K562 (cell line): ENCODE data around the gene CHCHD4. TPM values are rescaled to one million over a fixed set of nuclear protein-coding genes. Genes with fewer than 3 reads are reported as not detected.

Experiments
- ATAC-seq: fragments of 200-7000 bp; cut with Tn5 transposase; 3 replicates; pipeline ENCODE4 v1.9.1; 2020; ENCODE audit warnings: moderate library complexity
- BruUV-seq: library from RNA; stranded (reverse); fragments of 400-500 nt; replicated peaks from 2 replicates; lab custom pipeline; 2021; lab: Mats Ljungman, UMichigan
- CTCF ChIA-PET: fragments of 300-600 bp; formaldehyde crosslinking; extraction: SDS; loops from one replicate; lab custom pipeline; 2021; ENCODE audit warnings: low intra/inter-chr PET ratio; lab: Yijun Ruan, JAX
- POLR2A ChIA-PET: fragments of 300-600, 350-650 bp; sonication (Branson Sonifier 250); formaldehyde crosslinking; extraction: SDS; loops from one replicate; lab custom pipeline; 2021; ENCODE audit warnings: antibody characterized with exemption, inconsistent platforms; lab: Yijun Ruan, JAX
- DNase-seq, 4 experiments: peaks; one replicate each; pipeline versions ENCODE4 v3.0.0 to v3.0.0-alpha.2; 2011 to 2018; ENCODE audit warnings: low spot score in 3 of 4, mixed read lengths in 3 of 4; ENCODE audit errors: extremely low read depth in 1 of 4
- FAIRE-seq: peaks from 2 replicates; lab custom pipeline; 2011; peaks lifted over from hg19 to GRCh38; lab: Jason Lieb, UNC
- H2AFZ ChIP-seq: 2 replicates; pipeline ENCODE4 v1.6.0; 2011; ENCODE audit warnings: low read depth, low read length, control low read depth, inconsistent platforms
- H3K27ac ChIP-seq: fragments of 200-600 bp; 3 replicates; pipeline ENCODE4 v1.8.0; 2011; ENCODE audit warnings: low read depth, mild to moderate bottlenecking, control low read depth, inconsistent platforms, low read length, moderate library complexity, mixed read lengths; ENCODE audit errors: extremely low read depth
- H3K27me3 ChIP-seq, 2 experiments: fragments of 300-600 bp in 1 of 2; 2 replicates in 1 of 2; 3 replicates in 1 of 2; pipeline versions ENCODE4 v1.6.0 to v1.8.0; 2011; ENCODE audit warnings: inconsistent platforms in 2 of 2, low read length in 2 of 2, mild to moderate bottlenecking in 1 of 2, mixed read lengths in 1 of 2, moderate library complexity in 1 of 2; ENCODE audit not compliant: control insufficient read depth in 2 of 2, insufficient read depth in 2 of 2
- H3K36me3 ChIP-seq: fragments of 300-600 bp; 3 replicates; pipeline ENCODE4 v1.8.0; 2011; ENCODE audit warnings: mild to moderate bottlenecking, low read length, inconsistent platforms; ENCODE audit not compliant: control insufficient read depth, insufficient read depth
- H3K4me1 ChIP-seq, 2 experiments: fragments of 200-600 bp in 1 of 2; replicated peaks in 1 of 2; 2 replicates in 1 of 2; 3 replicates in 1 of 2; pipeline versions ENCODE4 v1.5.1 to v1.8.0; 2011; ENCODE audit warnings: inconsistent platforms in 2 of 2, low read length in 2 of 2, mild to moderate bottlenecking in 1 of 2, mixed read lengths in 1 of 2, moderate library complexity in 1 of 2; ENCODE audit not compliant: control insufficient read depth in 2 of 2, insufficient read depth in 2 of 2
- H3K4me2 ChIP-seq: 2 replicates; pipeline ENCODE4 v1.6.1; 2011; ENCODE audit warnings: low read length, control low read depth, inconsistent platforms, mixed read lengths; ENCODE audit not compliant: insufficient read depth
- H3K4me3 ChIP-seq: fragments of 200-600 bp; sonication (generic), shearing (Covaris generic); 2 replicates; pipeline ENCODE4 v1.5.1; 2016; ENCODE audit warnings: control low read depth, inconsistent platforms
- H3K79me2 ChIP-seq: fragments of 200-600 bp; 3 replicates; pipeline ENCODE4 v1.8.0; 2011; ENCODE audit warnings: low read length, inconsistent platforms; ENCODE audit not compliant: control insufficient read depth, insufficient read depth
- H3K9ac ChIP-seq, 2 experiments: 2 replicates each; pipeline versions ENCODE4 v1.6.0 to v1.6.1; 2011; ENCODE audit warnings: low read depth in 2 of 2, low read length in 2 of 2, control low read depth in 1 of 2, inconsistent platforms in 1 of 2, mild to moderate bottlenecking in 1 of 2, mixed read lengths in 1 of 2; ENCODE audit not compliant: insufficient read depth in 1 of 2
- H3K9me1 ChIP-seq: one replicate; pipeline ENCODE4 v1.6.0; 2011; ENCODE audit warnings: inconsistent platforms, mild to moderate bottlenecking, low read length, moderate library complexity; ENCODE audit not compliant: control insufficient read depth, insufficient read depth
- H3K9me3 ChIP-seq: replicated peaks from 2 replicates; pipeline ENCODE4 v1.5.1; 2011; ENCODE audit warnings: low read depth, low read length, inconsistent platforms; ENCODE audit not compliant: control insufficient read depth, insufficient read depth
- H4K20me1 ChIP-seq: replicated peaks from 2 replicates; pipeline ENCODE4 v1.6.1; 2011; ENCODE audit warnings: low read length, inconsistent platforms, mixed read lengths; ENCODE audit not compliant: control insufficient read depth, insufficient read depth
- ARID2 ChIP-seq: fragments of 450-650 bp; IDR thresholded peaks from 2 replicates; pipeline ENCODE4 v1.6.1; 2017; ENCODE audit warnings: antibody characterized with exemption, mild to moderate bottlenecking
- DDX20 ChIP-seq: fragments of 450-650 bp; IDR thresholded peaks from 2 replicates; pipeline ENCODE4 v1.6.1; 2016; ENCODE audit warnings: missing genetic modification characterization, low read depth, mild to moderate bottlenecking, missing compliant biosample characterization, moderate library complexity
- MTA1 ChIP-seq: fragments of 450-650 bp; IDR thresholded peaks from 2 replicates; pipeline ENCODE4 v1.6.1; 2017; ENCODE audit warnings: borderline replicate concordance
- PHTF2 ChIP-seq: fragments of 250-450 bp; sonication (Bioruptor Pico); IDR thresholded peaks from 2 replicates; pipeline ENCODE4 v1.5.0; 2021; ENCODE audit warnings: mild to moderate bottlenecking
- PTRF ChIP-seq: fragments of 450-650 bp; IDR thresholded peaks from 2 replicates; pipeline ENCODE4 v1.6.1; 2016; ENCODE audit warnings: mild to moderate bottlenecking, missing genetic modification characterization, missing compliant biosample characterization
- RNF219 ChIP-seq: fragments of 250-450 bp; sonication (Bioruptor Pico); IDR thresholded peaks from 2 replicates; pipeline ENCODE4 v1.5.0; 2022; ENCODE audit warnings: mild to moderate bottlenecking
- STAT5B ChIP-seq: fragments of 250-450 bp; sonication (Bioruptor Pico); IDR thresholded peaks from 2 replicates; pipeline ENCODE4 v1.8.0; 2021; ENCODE audit warnings: mild to moderate bottlenecking, inconsistent platforms
- THRAP3 ChIP-seq: fragments of 450-650 bp; IDR thresholded peaks from 2 replicates; pipeline ENCODE4 v1.6.1; 2016; ENCODE audit warnings: mild to moderate bottlenecking, inconsistent platforms, borderline replicate concordance
- TSHZ1 ChIP-seq: fragments of 250-450 bp; sonication (Bioruptor Pico); IDR thresholded peaks from 2 replicates; pipeline ENCODE4 v1.4.0; 2020; ENCODE audit warnings: mild to moderate bottlenecking, moderate library complexity
- ZNF316 ChIP-seq: fragments of 450-650 bp; IDR thresholded peaks from 2 replicates; pipeline ENCODE4 v1.6.1; 2016
- WGBS: fragments of 100-300 bp; shearing (Covaris generic); methylation state at CpG from one replicate; pipeline ENCODE4 v1.1.6; 2016; ENCODE audit warnings: low coverage, mixed read lengths; ENCODE audit not compliant: insufficient coverage; ENCODE audit errors: missing lambda C conversion rate; 5-methylcytosine and 5-hydroxymethylcytosine counted together
- in situ Hi-C: fragments of 300-500 bp; cut with MboI; formaldehyde crosslinking; loops from 4 replicates; pipeline ENCODE4 v1.15.0; 2018; ENCODE audit warnings: inconsistent platforms, mixed read lengths
- intact Hi-C: fragments of 100-400 bp; cut with micrococcal nuclease; formaldehyde crosslinking; loops from 2 replicates; pipeline ENCODE4 v1.14.2; 2022
- polyA plus RNA-seq, 8 experiments: library from polyadenylated mRNA; depleted of rRNA in 4 of 8; stranded (reverse) in 5 of 8; unstranded in 3 of 8; fragments of >200 nt; fragmentation: Nextera tagmentation in 2 of 8; fragmentation: Illumina TruSeq in 1 of 8; extraction: Ambion mirVana in 2 of 8; extraction: Trizol in 1 of 8; gene quantifications; 2 replicates each; pipeline versions ENCODE4 v1.2.1 to v1.2.3, GENCODE V29; 2011 to 2014; ENCODE audit warnings: inconsistent platforms in 1 of 8, missing spikeins in 1 of 8
- total RNA-seq, 7 experiments: library from RNA; depleted of rRNA in 6 of 7; stranded (reverse); fragments of >200 nt in 6 of 7; fragmentation: Illumina TruSeq in 2 of 7; extraction: Trizol in 2 of 7; gene quantifications; 2 replicates each; pipeline versions ENCODE4 v1.2.1 to v1.2.3, GENCODE V29; 2011 to 2021; ENCODE audit warnings: low replicate concordance in 1 of 7

Gene CHCHD4
- total and polyA plus RNA-seq, 9 of the 15 experiments (the other 6 are each of a cell fraction or from before 2014, with no cell fraction given): 55.4 to 225 (median 77.2) TPM

- TF ChIP-seq ARID2 (no peak), PTRF (no peak), PHTF2 (CRISPR knock-in tag) (no peak), STAT5B (CRISPR knock-in tag) (no peak), ZNF316 (no peak), DDX20 (tag) (no peak), TSHZ1 (CRISPR knock-in tag) (no peak), THRAP3 (no peak), MTA1 (no peak), RNF219 (CRISPR knock-in tag) (no peak)
- in situ Hi-C loops (loop anchor here (5.0 kb wide), 1 partner anchor 225 kb away; no protein-coding TSS in a partner anchor), intact Hi-C loops (loop anchor here (10.0 kb wide), 1 partner anchor 468 kb away; no protein-coding TSS in a partner anchor)
- WGBS: 90% methylated on average over 3 of the region's 3 CpGs
- H3K27me3 ChIP-seq: no peaks in the 10 kb centered on the region
- ChIA-PET CTCF (no interaction called here), POLR2A (interaction anchor here (0.6 to 1.1 kb wide), 2 partner anchors 51 to 56 kb away, joined by 3 read pairs; partner anchors contain the start of genes LSM3 and XPC)
- no peak overlapping the region for H3K4me3 ChIP-seq
- peaks cover 92% of the 10 kb centered on the region for H3K79me2 ChIP-seq
- peaks cover 33% of the 10 kb centered on the region for H3K9me3 ChIP-seq
- peaks cover 63% of the 10 kb centered on the region for H3K36me3 ChIP-seq
- BruUV-seq: no TSS peak
- H3K27ac ChIP-seq: no peak overlapping the region; the same call in 2 of the 3 replicates
- H4K20me1 ChIP-seq: peaks cover 10% of the 10 kb centered on the region; the same call in 1 of the 2 replicates
- no peak overlapping the region for H3K9ac ChIP-seq
- ATAC-seq: no peak
- H2AFZ ChIP-seq: no peak overlapping the region
- H3K4me2 ChIP-seq: peak overlapping the region; percentile 95
- no peak for FAIRE-seq
- peaks cover 34 to 43% of the 10 kb centered on the region in 2 experiments for H3K4me1 ChIP-seq
- DNase-seq: no peak
- H3K9me1 ChIP-seq: peaks cover 5% of the 10 kb centered on the region
Observed at GRCh38 chr3:14122301-14122700, 2.4 kb downstream of the CHCHD4 start.
